Astrocyte (in vitro differentiated cells and primary cell): ENCODE results near the gene DUSP28.

Experiments used
- EZH2 ChIP-seq: IDR thresholded peaks from 2 replicates; pipeline ENCODE4 v1.6.1; 2012; ENCODE audit warnings: mild to moderate bottlenecking, low read length, inconsistent platforms; ENCODE audit not compliant: insufficient read depth
- TF ChIP-seq, protein P1 (sequence below): IDR thresholded peaks from 2 replicates; pipeline ENCODE4 v1.5.1; 2011; ENCODE audit warnings: low read depth, mild to moderate bottlenecking, inconsistent platforms, low read length, moderate library complexity; ENCODE audit not compliant: insufficient read depth

- TF ChIP-seq EZH2: no peak
- TF ChIP-seq, protein P1, sequence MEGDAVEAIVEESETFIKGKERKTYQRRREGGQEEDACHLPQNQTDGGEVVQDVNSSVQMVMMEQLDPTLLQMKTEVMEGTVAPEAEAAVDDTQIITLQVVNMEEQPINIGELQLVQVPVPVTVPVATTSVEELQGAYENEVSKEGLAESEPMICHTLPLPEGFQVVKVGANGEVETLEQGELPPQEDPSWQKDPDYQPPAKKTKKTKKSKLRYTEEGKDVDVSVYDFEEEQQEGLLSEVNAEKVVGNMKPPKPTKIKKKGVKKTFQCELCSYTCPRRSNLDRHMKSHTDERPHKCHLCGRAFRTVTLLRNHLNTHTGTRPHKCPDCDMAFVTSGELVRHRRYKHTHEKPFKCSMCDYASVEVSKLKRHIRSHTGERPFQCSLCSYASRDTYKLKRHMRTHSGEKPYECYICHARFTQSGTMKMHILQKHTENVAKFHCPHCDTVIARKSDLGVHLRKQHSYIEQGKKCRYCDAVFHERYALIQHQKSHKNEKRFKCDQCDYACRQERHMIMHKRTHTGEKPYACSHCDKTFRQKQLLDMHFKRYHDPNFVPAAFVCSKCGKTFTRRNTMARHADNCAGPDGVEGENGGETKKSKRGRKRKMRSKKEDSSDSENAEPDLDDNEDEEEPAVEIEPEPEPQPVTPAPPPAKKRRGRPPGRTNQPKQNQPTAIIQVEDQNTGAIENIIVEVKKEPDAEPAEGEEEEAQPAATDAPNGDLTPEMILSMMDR: no peak
Measured at GRCh38 chr2:240523451-240524281, 36.5 kb upstream of the DUSP28 start.
